K562 (cell line): ENCODE results near the gene C1orf56. TPM values are rescaled to one million over a fixed set of nuclear protein-coding genes. Genes with fewer than 3 reads are reported as not detected.

Source experiments
- EHMT2 ChIP-seq: fragments of 450-650 bp; IDR thresholded peaks from 2 replicates; pipeline ENCODE4 v1.6.1; 2018; ENCODE audit warnings: antibody characterized with exemption
- ELK1 ChIP-seq: sonication (generic); formaldehyde crosslinking; IDR thresholded peaks from 2 replicates; pipeline ENCODE4 v1.8.1; 2022; ENCODE audit warnings: missing genetic modification reagents
- EP300 ChIP-seq: IDR thresholded peaks from 2 replicates; pipeline ENCODE4 v1.6.1; 2012; ENCODE audit warnings: low read length, improper control_type of control experiment
- GATAD2B ChIP-seq: fragments of 450-650 bp; IDR thresholded peaks from 2 replicates; pipeline ENCODE4 v1.6.1; 2017; ENCODE audit warnings: mild to moderate bottlenecking, borderline replicate concordance
- GTF2A2 ChIP-seq: IDR thresholded peaks from 2 replicates; pipeline ENCODE4 v1.6.1; 2016; ENCODE audit warnings: mild to moderate bottlenecking, missing genetic modification characterization, missing compliant biosample characterization
- MCM5 ChIP-seq: fragments of 450-650 bp; IDR thresholded peaks from 2 replicates; pipeline ENCODE4 v1.6.1; 2016; ENCODE audit warnings: low read depth
- MNT ChIP-seq, 2 experiments: fragments of 450-650 bp; conservative IDR thresholded peaks; 2 replicates each; pipeline ENCODE4 v1.6.1; 2017; ENCODE audit warnings: mild to moderate bottlenecking in 2 of 2, moderate library complexity in 2 of 2
- SIN3A ChIP-seq, 2 experiments: fragments of 150-350 bp in 1 of 2; IDR thresholded peaks; 2 replicates each; pipeline ENCODE4 v1.6.1; 2011 to 2016; ENCODE audit warnings: borderline replicate concordance in 2 of 2, low read depth in 2 of 2, low read length in 2 of 2, mild to moderate bottlenecking in 2 of 2, moderate library complexity in 2 of 2; ENCODE audit not compliant: control insufficient read depth in 1 of 2
- SMC3 ChIP-seq: conservative IDR thresholded peaks from 2 replicates; pipeline ENCODE4 v1.6.1; 2011; ENCODE audit warnings: low read depth, low read length, improper control_type of control experiment; ENCODE audit not compliant: insufficient read depth
- ZFP30 ChIP-seq: fragments of 250-450 bp; sonication (Bioruptor Pico); IDR thresholded peaks from 2 replicates; pipeline ENCODE4 v1.8.0; 2022; ENCODE audit warnings: moderate library complexity, mild to moderate bottlenecking, inconsistent platforms, borderline replicate concordance
- ZNF24 ChIP-seq: fragments of 450-650 bp; IDR thresholded peaks from 2 replicates; pipeline ENCODE4 v1.6.1; 2016
- polyA plus RNA-seq, 8 experiments: library from polyadenylated mRNA; depleted of rRNA in 4 of 8; stranded (reverse) in 5 of 8; unstranded in 3 of 8; fragments of >200 nt; fragmentation: Nextera tagmentation in 2 of 8; fragmentation: Illumina TruSeq in 1 of 8; extraction: Ambion mirVana in 2 of 8; extraction: Trizol in 1 of 8; gene quantifications; 2 replicates each; pipeline versions ENCODE4 v1.2.1 to v1.2.3, GENCODE V29; 2011 to 2014; ENCODE audit warnings: inconsistent platforms in 1 of 8, missing spikeins in 1 of 8
- total RNA-seq, 7 experiments: library from RNA; depleted of rRNA in 6 of 7; stranded (reverse); fragments of >200 nt in 6 of 7; fragmentation: Illumina TruSeq in 2 of 7; extraction: Trizol in 2 of 7; gene quantifications; 2 replicates each; pipeline versions ENCODE4 v1.2.1 to v1.2.3, GENCODE V29; 2011 to 2021; ENCODE audit warnings: low replicate concordance in 1 of 7
- TF ChIP-seq, protein P1 (sequence below): fragments of 150-350 bp; IDR thresholded peaks from 2 replicates; pipeline ENCODE4 v1.6.1; 2014; ENCODE audit warnings: low read depth, mild to moderate bottlenecking, low read length, borderline replicate concordance
- TF ChIP-seq, protein P2 (sequence below): fragments of 450-650 bp; IDR thresholded peaks from 2 replicates; pipeline ENCODE4 v1.6.1; 2017; ENCODE audit warnings: antibody characterized with exemption

C1orf56 gene
- total and polyA plus RNA-seq, 9 of the 15 experiments (the other 6 are each of a cell fraction or from before 2014, with no cell fraction given), result 0.18 to 15.7 (median 1.1) TPM

DNA sequence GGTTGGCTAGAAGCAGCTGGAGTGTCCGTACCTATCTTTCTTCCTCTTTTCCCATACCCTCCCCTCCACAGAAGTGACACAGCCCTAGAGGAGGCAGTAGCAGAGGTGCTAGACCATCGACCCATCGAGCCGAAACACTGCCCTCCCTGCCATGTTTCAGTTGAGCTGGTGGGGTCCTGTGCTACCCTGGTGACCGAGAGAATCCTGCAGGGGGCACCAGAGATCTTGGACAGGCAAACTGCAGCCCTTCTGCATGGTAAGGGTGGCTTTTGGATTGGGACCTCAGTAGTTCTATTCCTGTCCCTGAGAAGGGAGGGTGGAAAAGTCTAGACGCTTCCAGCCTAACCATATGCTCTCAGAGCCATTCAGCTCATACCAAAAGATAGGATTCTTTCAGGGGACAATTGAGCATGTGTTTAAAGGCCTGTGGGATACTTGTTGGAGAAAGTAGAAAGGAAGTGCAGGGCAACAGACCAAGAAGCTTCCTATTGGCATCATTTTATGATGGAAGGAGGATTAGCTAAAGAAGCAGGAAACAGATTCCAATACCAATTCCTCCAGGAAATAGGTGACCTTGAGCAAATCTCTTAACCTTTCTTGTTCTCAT lies 22.9 kb upstream of the C1orf56 start (continued):
- TF ChIP-seq SMC3, result peak; percentile 84
- TF ChIP-seq EP300, result 0 out of 2 replicates have a peak, but pooled peaks have one; percentile 3
- TF ChIP-seq ELK1, result no peak
- TF ChIP-seq SIN3A (IDR thresholded peaks at IDR 0.05; ENCODE audit: borderline replicate concordance in 2 of 2, control insufficient read depth in 1 of 2, low read depth in 2 of 2, low read length in 2 of 2), result no peak
- TF ChIP-seq EHMT2, result peak; percentile 66
- no peak for TF ChIP-seq GATAD2B
- TF ChIP-seq MCM5, result no peak
- no peak for TF ChIP-seq ZFP30 (CRISPR knock-in tag)
- TF ChIP-seq GTF2A2, result no peak
- 0 out of 4 replicates have a peak, but pooled peaks of 1 of the 2 experiments have one; percentile 23 for TF ChIP-seq MNT (conservative IDR thresholded peaks at IDR 0.05)
- peak; percentile 36; the same call in 1 of the 2 replicates for TF ChIP-seq ZNF24
- TF ChIP-seq, protein P1, sequence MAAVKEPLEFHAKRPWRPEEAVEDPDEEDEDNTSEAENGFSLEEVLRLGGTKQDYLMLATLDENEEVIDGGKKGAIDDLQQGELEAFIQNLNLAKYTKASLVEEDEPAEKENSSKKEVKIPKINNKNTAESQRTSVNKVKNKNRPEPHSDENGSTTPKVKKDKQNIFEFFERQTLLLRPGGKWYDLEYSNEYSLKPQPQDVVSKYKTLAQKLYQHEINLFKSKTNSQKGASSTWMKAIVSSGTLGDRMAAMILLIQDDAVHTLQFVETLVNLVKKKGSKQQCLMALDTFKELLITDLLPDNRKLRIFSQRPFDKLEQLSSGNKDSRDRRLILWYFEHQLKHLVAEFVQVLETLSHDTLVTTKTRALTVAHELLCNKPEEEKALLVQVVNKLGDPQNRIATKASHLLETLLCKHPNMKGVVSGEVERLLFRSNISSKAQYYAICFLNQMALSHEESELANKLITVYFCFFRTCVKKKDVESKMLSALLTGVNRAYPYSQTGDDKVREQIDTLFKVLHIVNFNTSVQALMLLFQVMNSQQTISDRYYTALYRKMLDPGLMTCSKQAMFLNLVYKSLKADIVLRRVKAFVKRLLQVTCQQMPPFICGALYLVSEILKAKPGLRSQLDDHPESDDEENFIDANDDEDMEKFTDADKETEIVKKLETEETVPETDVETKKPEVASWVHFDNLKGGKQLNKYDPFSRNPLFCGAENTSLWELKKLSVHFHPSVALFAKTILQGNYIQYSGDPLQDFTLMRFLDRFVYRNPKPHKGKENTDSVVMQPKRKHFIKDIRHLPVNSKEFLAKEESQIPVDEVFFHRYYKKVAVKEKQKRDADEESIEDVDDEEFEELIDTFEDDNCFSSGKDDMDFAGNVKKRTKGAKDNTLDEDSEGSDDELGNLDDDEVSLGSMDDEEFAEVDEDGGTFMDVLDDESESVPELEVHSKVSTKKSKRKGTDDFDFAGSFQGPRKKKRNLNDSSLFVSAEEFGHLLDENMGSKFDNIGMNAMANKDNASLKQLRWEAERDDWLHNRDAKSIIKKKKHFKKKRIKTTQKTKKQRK, result no peak
- TF ChIP-seq, protein P2, sequence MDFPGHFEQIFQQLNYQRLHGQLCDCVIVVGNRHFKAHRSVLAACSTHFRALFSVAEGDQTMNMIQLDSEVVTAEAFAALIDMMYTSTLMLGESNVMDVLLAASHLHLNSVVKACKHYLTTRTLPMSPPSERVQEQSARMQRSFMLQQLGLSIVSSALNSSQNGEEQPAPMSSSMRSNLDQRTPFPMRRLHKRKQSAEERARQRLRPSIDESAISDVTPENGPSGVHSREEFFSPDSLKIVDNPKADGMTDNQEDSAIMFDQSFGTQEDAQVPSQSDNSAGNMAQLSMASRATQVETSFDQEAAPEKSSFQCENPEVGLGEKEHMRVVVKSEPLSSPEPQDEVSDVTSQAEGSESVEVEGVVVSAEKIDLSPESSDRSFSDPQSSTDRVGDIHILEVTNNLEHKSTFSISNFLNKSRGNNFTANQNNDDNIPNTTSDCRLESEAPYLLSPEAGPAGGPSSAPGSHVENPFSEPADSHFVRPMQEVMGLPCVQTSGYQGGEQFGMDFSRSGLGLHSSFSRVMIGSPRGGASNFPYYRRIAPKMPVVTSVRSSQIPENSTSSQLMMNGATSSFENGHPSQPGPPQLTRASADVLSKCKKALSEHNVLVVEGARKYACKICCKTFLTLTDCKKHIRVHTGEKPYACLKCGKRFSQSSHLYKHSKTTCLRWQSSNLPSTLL, result no peak
